ENCODE results near the gene INAVA.
"Not testable (repeated sequence)": the region's sequence is repeated elsewhere in the genome, so short reads cannot be mapped to it uniquely, and the experiment has no call there.

Gene INAVA

DNA sequence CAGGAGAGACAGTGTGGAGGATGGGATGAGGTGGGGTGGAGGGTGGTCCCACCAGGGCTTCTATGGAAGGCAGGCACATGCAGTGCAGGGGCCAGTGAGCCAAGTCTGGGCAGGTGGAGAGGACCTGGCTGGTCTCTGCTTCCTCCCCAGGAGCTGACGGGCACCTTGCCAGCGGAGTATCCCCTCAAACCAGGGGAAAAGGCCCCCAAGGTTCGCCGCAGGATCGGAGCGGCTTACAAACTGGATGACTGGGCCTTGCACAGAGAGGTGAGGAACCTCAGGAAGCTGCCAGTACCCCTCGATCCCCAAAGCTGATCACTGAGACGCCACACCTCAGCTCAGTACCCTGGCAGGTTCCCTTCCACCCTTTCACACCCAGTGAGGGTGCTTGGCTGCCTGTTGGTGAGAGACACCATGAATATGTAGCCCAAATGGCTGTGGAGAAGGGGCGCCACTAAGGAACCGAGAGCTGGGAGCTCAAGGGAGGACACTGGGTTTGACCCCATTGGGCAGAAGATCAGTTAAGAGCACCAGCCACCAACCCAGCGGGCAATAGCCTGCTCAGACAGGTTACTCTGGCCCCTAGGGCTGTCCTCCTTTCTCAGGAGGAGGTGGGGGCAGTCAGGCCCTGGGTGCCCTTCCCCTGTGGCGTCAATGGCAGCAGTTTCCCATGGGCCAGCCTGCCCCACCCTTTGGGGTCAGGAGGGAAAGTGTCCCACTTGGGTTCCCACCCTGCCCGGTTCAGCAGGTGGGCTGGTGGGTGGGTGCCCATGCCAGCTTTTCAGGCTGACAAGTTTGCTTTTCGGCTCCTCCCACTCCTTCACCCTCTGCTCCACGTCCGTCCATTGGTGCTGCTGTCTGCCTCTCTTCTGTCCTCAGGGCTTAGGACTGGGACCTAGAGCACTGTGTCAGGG is 5.5 kb downstream of the INAVA start:
- no peak for DNase-seq

DNA sequence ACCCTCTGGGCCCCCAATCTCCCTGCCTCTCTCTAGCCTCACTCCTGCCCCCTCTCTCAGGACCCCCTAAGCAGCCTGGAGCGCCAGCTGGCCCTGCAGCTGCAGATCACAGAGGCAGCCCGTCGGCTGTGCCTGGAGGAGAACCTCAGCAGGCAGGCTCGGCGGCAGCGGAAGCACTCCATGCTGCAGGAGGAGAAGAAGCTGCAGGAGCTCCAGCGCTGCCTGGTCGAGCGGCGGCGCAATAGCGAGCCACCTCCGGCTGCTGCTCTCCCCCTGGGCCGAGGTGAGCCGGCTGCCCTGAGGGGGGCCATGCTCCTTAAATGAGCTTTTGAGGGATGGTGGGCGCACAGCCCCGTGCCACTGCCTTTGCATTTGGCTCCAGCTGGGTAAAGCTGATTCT is 6.2 kb downstream of the INAVA start:
- no peak for DNase-seq

DNA sequence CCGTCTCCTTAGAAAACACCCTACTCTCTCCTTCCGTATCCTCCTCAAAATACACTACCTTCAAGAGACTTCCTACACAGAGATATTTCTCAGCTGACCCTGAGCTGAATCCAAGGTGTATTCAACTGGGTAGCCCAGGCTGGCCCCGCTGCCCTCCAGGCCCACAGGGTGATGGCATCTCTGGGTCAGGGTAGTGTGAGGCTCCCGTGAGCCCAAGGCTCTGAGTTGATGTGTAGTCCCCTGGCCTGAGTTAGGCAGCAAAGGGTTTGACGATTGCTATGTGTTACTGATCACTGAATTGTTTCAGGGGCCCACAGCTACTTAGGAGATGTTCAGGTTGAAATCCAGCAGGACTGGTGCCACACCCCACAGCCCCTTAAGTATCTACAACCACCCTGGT is 6.7 kb downstream of the INAVA start:
- no peak for DNase-seq

DNA sequence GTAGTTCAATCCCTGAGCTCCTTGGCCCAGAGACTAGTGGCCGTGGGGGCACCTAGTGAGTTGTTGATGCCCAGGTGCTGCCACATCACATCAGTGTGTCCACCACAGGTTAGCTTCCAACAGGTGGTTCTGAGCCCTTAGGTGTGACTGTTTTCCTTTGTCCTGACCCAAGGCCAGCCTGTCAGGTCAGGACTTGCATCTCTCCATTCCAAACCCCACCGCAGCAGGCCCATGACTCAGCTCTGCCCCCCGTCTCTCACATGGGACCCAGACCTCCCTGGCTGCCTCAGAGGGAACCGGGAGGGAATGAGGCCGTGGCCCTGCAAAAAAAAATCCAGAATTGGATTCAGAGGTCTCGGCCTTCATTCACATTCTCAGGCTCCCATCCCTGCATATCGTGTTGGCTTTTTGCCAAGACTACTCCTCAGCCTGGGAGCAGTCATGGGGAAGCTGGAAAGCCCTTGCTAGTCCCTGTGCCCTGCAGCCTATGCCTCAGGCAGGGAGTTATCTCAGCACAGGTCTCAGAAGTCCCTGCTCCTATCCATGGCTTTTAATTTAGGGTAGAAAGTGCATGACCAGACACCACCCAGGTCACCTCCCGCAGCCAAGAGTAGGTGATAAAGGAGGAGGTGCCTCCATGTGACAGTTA is 7.2 kb downstream of the INAVA start:
- DNase-seq = no peak

- no peak for DNase-seq
Measured at GRCh38 chr1:200903793-200904192, 9.1 kb downstream of the INAVA start.

DNA sequence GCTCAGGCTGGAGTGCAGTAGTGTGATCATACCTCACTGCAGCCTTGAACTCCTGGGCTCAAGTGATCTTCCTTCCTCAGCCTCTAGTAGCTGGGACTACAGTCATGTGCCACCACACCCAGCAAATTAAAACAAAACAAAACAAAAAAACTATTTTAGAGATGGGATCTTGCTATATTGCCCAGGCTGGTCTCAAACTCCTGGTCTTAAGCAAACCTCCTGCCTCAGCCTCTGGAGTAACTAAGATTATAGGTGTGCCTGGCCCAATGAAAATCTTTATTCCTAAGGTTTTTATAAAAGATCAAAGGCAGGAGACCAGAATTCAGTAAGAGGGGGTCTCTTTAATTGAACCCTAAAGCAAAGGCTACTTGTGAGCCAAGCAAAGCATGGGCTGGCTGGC is 10.1 kb downstream of the INAVA start:
- DNase-seq = no peak

DNA sequence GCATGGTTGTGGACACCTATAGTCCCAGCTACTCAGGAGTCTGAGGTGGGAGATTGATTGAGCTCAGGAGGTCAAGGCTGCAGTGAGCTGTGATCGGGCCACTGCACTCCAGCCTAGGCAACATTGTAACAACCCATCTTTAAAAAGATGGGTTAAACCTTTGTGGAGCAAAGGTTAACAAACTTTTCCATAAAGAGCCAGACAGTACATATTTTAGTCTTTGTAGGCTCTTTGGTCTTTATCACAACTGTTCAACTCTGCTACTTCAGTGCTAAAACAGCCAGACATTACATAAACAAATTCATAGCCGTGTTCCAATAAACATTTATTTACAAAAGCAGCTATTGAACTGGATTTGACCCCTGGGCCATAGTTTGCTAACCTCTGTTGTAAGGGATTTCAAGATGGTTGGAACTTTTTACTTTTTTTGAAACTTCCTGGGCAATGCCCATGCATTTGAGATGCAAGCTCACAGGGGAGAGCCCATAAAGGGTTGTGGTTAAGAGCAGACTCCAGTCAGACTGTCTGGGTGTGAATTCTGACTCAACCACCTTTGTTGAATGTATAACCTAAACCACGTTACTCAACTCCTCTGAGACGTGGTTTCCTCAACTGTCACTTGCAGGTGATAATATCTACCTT is 10.8 kb downstream of the INAVA start:
- DNase-seq = peak; percentile 31

GRCh38 chr1:200906491-200906890 is 11.8 kb downstream of the INAVA start:
- DNase-seq = no peak

DNA sequence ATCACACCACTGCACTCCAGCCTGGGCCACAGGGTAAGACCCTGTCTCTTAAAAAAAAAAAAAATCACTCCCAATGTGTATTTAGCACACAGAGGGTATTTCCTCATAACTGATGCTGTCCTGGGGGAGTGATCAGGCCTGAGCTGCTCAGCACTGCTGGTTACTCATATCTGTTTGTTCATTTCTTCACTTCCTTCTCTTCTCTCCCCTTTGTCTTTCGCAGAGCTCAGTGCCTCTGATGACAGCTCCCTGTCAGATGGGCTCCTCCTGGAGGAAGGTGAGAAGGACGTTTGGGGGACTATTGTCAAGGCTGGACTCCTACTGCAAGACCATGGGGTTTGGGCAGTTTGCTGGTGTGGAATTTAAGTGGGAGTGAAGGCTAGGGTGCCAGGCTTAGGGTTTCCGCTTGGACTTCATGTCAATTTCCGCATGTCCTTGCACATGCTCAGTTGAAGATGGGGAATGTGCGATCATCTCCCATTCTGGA is 13.0 kb downstream of the INAVA start:
- peak; percentile 17 for DNase-seq

GRCh38 chr1:200908191-200908868 is 13.6 kb downstream of the INAVA start:
- no peak for DNase-seq

DNA sequence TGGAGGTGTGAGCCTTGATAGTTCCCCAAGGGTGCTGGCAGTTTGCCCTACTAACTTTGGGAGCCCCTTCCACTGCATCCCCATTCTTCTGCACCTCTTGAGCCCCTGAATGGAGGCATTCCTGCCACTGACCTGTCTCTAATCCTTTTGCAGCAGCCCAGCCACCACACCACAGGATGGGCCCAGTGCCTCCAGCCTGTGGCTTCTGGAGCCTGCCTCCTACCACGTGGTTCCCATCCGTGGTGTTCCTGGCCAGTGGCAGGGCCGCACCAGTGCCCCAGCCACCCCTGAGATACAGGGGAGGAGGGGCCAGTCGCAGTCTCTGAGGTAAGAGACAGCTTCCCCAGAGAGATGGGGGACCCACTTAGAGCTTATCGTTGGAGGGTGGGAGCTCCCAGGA is 14.4 kb downstream of the INAVA start:
- DNase-seq = no peak

DNA sequence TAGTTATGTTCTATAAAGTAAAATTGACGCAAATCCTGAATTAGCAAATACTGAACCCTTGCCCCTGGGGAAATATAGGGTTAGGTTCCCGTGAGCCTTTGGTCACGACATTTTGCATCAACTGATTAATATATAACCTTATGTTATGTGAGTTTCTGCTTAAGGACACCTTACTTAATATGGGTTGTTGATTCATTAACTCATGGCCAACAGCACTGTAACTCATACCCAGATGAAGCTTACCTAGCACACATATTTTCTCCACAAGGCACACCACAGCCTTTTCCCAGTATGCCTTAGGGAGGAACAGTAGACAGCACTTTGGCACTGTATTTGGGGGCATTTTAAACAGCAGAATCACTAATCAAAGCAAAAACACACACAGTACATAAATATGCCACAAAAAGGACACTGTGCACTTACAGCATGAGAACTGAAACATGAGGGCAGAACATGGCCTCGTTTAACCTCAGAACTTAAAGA is 15.1 kb downstream of the INAVA start:
- no peak for DNase-seq

DNA sequence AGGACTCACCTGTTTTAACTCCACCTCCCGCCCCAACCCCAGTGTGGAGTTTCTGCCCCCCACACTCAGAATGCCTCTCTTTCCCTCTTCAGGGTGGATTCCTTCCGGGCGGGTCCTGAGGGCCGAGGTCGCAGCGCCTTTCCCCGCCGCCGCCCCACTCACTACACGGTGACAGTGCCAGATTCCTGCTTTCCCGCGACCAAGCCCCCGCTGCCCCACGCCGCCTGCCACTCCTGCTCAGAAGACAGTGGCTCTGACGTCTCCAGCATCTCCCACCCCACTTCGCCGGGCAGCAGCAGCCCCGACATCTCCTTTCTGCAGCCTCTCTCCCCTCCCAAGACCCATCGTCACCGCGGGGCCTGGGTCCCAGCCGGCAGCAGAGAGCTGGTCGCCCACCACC is 16.7 kb downstream of the INAVA start:
- no peak for DNase-seq

- not testable (repeated sequence) for DNase-seq
Measured at GRCh38 chr1:200911936-200912335, 17.2 kb downstream of the INAVA start.

DNA sequence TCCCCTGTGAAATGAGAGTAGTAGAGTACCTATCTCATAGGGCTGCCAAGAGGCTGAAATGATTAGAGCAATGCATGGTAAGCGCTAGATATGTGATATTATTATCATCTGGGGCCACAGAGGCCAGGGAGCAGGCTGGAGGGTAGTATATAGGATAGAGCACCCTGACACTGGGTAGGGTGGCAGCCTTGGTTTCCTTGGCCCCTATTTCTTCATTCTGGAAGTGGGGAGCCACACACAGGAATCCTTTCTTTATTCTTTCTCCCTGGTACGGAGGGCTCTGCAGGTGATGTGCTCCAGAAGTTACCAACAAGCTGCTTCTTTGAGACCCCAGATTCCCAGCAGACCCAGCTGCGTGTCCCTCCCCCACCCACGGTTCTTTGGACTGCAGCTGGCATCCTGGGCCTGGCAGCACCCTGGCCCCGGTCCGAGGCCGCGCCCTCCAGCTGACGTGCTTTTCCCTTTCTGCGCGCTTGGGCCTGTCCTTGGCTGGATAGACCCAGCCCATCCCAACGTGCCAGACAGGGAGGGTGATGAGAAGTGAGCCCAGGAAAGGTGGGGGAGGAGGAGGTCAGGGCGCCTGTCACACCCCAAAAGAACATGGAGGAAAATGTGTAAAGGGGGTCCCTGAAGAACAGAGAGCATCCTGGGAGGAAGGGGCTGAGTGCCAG is 18.2 kb downstream of the INAVA start:
- no peak for DNase-seq

GRCh38 chr1:200916152-200916551 is 21.5 kb downstream of the INAVA start:
- DNase-seq = no peak

DNA sequence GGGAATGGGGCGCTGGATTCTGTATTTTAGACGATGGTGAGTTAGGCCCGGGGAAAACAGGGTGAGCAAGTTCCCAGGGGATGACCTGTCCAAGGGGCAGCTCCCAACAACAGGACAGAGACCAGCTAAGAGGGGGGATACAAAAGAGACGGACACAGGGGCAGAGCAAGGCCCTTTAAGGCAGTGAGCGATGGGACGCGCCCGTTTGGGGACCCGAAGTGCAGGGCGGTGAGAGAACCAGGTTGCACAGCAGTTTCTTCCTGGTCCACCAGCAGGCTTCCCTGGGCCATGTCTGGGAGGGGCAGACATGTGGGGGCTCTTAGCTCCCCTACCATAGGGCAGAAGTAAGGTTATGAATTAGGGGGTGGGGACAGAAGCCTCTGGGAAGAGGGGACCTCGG is 22.0 kb downstream of the INAVA start:
- no peak for DNase-seq

DNA sequence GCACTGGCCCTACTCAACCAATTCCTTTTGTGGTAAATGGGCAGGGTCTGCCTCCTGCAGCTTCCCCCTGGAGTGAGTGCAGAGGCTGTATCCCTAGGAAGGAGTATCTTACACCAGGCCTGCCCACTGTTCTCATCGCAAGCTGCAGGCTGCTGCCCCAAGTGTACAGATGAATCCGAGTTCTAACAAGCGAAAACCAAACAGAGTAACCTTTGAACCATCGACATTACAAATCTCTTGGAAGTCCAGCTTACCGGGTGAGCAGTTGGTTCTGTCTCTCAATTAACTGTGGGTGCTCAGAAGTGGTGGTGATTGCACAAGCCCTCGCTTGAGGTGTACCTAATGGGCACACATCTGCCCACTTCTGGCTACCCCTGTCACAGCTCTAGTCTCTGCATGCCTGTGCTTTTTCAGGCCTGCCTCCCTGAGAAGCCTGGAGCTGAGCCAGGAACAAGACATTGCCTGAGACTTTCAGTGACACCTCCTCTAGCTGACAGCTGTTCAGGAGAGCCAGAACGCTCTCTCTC is 22.7 kb downstream of the INAVA start:
- DNase-seq = no peak

DNA sequence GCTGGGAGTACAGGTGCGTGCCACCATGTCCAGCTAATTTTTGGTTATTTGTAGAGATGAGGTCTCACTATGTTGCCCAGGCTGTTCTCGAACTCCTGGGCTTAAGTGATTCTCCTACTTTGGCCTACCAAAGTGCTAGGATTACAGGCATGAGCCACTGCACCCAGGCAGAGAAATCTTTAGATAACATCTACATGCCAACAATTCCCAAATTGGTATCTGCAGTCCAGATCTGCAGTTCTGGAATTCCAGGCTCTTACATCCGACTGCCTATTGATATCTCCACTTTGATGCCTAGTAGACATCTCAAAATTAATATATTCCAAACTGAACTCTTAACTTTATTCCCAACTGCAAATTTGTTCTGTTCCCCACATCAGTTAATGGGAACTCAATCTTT is 23.3 kb downstream of the INAVA start:
- DNase-seq = no peak

GRCh38 chr1:200919386-200919785 is 24.7 kb downstream of the INAVA start:
- no peak for DNase-seq

DNA sequence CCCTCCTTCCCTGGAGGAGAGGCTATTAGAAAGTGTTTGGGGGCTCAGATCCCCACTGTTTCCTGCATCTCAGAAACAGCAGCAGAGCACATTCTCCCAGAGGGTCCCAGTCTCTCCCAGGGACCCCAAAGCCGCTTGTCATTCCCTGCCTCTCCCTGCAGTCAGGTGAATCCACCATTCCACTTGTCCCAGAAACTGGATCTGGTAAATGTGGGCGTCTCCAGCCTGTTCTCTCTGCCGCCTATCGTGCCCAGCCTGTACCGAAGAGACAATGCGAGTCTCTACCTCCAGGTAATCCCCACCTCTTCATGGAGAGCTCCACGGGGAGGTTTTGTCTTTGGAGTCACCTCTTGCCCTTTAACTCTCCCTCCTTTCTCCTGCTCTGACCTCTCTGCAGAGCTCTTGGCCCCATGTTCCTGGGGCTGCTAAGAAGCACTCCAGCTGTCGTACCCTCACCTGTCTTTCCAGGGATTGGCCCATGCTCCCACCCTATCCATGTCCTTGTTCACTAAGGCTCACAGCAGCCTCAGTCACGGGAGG is 26.9 kb downstream of the INAVA start:
- DNase-seq = no peak

DNA sequence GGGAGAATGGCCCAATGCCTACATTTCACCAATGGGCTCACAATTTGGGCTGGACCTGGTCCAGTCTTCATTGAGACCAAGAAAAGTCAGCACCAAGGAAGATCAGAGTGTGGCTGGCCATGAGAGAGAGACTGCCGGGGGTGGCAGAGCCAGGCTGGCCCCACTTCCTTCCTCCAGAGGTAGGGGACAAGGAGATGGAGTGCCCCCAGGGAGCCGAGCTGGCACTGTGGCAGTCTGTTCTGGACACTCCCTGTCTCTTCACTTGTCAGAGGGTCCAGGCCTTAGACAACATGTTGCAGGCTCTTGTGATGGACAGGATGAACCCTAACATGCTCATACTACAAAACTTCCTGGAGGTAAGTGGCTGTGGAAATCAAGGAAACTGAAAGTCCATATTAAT is 27.7 kb downstream of the INAVA start:
- DNase-seq = no peak

Measured in fibroblast of upper back skin (primary cell).